IMR-90 (cell line): ENCODE data around the gene HHATL. TPM values are rescaled to one million over a fixed set of nuclear protein-coding genes. Genes with fewer than 3 reads are reported as not detected.

ENCODE experiments used
- ATAC-seq: fragments of 200-7000 bp; cut with Tn5 transposase; 2 replicates; pipeline ENCODE4 v1.9.1; 2020; ENCODE audit warnings: low read depth, mild to moderate bottlenecking, moderate library complexity
- BruUV-seq: library from RNA; stranded (reverse); fragments of 400-500 nt; replicated peaks from 2 replicates; lab custom pipeline; 2021; lab: Mats Ljungman, UMichigan
- CTCF ChIA-PET: fragments of 300-600 bp; formaldehyde crosslinking; extraction: SDS; loops from one replicate; lab custom pipeline; 2021; ENCODE audit warnings: antibody characterized with exemption; lab: Yijun Ruan, JAX
- POLR2A ChIA-PET: fragments of 300-600 bp; sonication (Branson Sonifier 250); formaldehyde crosslinking; loops from one replicate; lab custom pipeline; 2022; ENCODE audit warnings: antibody characterized with exemption; ENCODE audit not compliant: unreplicated experiment; lab: Charles Lee
- DNase-seq: peaks from one replicate; pipeline ENCODE4 v3.0.0; 2013
- H2AFZ ChIP-seq: replicated peaks from 2 replicates; pipeline ENCODE3; 2013; ENCODE audit warnings: low read length, mild to moderate bottlenecking; ENCODE audit not compliant: poor library complexity
- H2AK5ac ChIP-seq: 2 replicates; pipeline ENCODE4 v1.6.1; 2013; ENCODE audit warnings: low read depth, low read length, inconsistent platforms
- H2AK9ac ChIP-seq: replicated peaks from 2 replicates; pipeline ENCODE3; 2013; ENCODE audit warnings: mild to moderate bottlenecking, low read depth, low read length, moderate library complexity; ENCODE audit not compliant: poor library complexity
- H2BK120ac ChIP-seq: 2 replicates; pipeline ENCODE4 v1.6.1; 2013; ENCODE audit warnings: low read depth, low read length, inconsistent platforms
- H2BK15ac ChIP-seq: 3 replicates; pipeline ENCODE4 v1.6.1; 2013; ENCODE audit warnings: low read depth, low read length, inconsistent platforms
- H2BK20ac ChIP-seq: 2 replicates; pipeline ENCODE4 v1.6.1; 2013; ENCODE audit warnings: low read depth, mild to moderate bottlenecking, inconsistent platforms, low read length, moderate library complexity
- H2BK5ac ChIP-seq: 2 replicates; pipeline ENCODE4 v1.6.1; 2013; ENCODE audit warnings: mild to moderate bottlenecking, low read depth, low read length, inconsistent platforms; ENCODE audit not compliant: poor library complexity, severe bottlenecking
- H3K14ac ChIP-seq: replicated peaks from 2 replicates; pipeline ENCODE4 v1.6.1; 2013; ENCODE audit warnings: low read depth, low read length, inconsistent platforms
- H3K18ac ChIP-seq: 2 replicates; pipeline ENCODE4 v1.6.1; 2013; ENCODE audit warnings: low read depth, low read length, control low read depth
- H3K23ac ChIP-seq: 2 replicates; pipeline ENCODE4 v1.6.1; 2013; ENCODE audit warnings: low read depth, low read length, inconsistent platforms
- H3K27ac ChIP-seq: 2 replicates; pipeline ENCODE4 v1.5.1; 2013; ENCODE audit warnings: mild to moderate bottlenecking, control low read depth, low read length; ENCODE audit not compliant: insufficient read depth
- H3K27me3 ChIP-seq: 2 replicates; pipeline ENCODE4 v1.6.1; 2013; ENCODE audit warnings: low read length; ENCODE audit not compliant: control insufficient read depth, insufficient read depth
- H3K36me3 ChIP-seq: 2 replicates; pipeline ENCODE4 v1.6.1; 2013; ENCODE audit warnings: low read length, mixed read lengths; ENCODE audit not compliant: control insufficient read depth, insufficient read depth
- H3K4ac ChIP-seq: 2 replicates; pipeline ENCODE4 v1.6.1; 2013; ENCODE audit warnings: low read depth, low read length, inconsistent platforms
- H3K4me1 ChIP-seq: 2 replicates; pipeline ENCODE4 v1.6.1; 2013; ENCODE audit warnings: low read length, mixed read lengths; ENCODE audit not compliant: control insufficient read depth, insufficient read depth
- H3K4me2 ChIP-seq: 2 replicates; pipeline ENCODE4 v1.6.1; 2013; ENCODE audit warnings: low read depth, mild to moderate bottlenecking, control low read depth, low read length, moderate library complexity
- H3K4me3 ChIP-seq: 2 replicates; pipeline ENCODE4 v1.5.1; 2013; ENCODE audit warnings: low read depth, mild to moderate bottlenecking, control low read depth, low read length, moderate library complexity; ENCODE audit not compliant: insufficient read depth
- H3K56ac ChIP-seq: 2 replicates; pipeline ENCODE4 v1.6.1; 2013; ENCODE audit warnings: low read length, inconsistent platforms; ENCODE audit not compliant: insufficient read depth; ENCODE audit errors: extremely low read depth
- H3K79me1 ChIP-seq, 2 experiments: 2 replicates each; pipeline ENCODE4 v1.6.1; 2013; ENCODE audit warnings: low read length in 2 of 2, inconsistent platforms in 1 of 2, low read depth in 1 of 2
- H3K9ac ChIP-seq: 2 replicates; pipeline ENCODE4 v1.6.1; 2013; ENCODE audit warnings: low read depth, low read length, control low read depth
- H3K9me1 ChIP-seq: 2 replicates; pipeline ENCODE4 v1.6.1; 2013; ENCODE audit warnings: low read length, inconsistent platforms; ENCODE audit not compliant: insufficient read depth
- H3K9me3 ChIP-seq: 2 replicates; pipeline ENCODE4 v1.6.1; 2013; ENCODE audit warnings: low read length; ENCODE audit not compliant: control insufficient read depth, insufficient read depth
- H4K20me1 ChIP-seq: 2 replicates; pipeline ENCODE4 v1.6.1; 2013; ENCODE audit warnings: low read length, inconsistent platforms; ENCODE audit not compliant: insufficient read depth
- H4K5ac ChIP-seq: 2 replicates; pipeline ENCODE4 v1.6.1; 2013; ENCODE audit warnings: mild to moderate bottlenecking, low read depth, low read length, control low read depth
- H4K8ac ChIP-seq, 2 experiments: 2 replicates each; pipeline ENCODE4 v1.6.1; 2013; ENCODE audit warnings: low read depth in 2 of 2, low read length in 2 of 2, control low read depth in 1 of 2, inconsistent platforms in 1 of 2
- H4K91ac ChIP-seq: 2 replicates; pipeline ENCODE4 v1.6.1; 2013; ENCODE audit warnings: low read depth, low read length, inconsistent platforms; ENCODE audit not compliant: insufficient read depth
- BHLHE40 ChIP-seq: fragments of 150-350 bp; IDR thresholded peaks from 2 replicates; pipeline ENCODE4 v1.6.1; 2016; ENCODE audit warnings: mild to moderate bottlenecking, low read depth, low read length
- CEBPB ChIP-seq: IDR thresholded peaks from 2 replicates; pipeline ENCODE4 v1.6.1; 2012; ENCODE audit warnings: low read depth, low read length, improper control_type of control experiment
- CHD1 ChIP-seq: IDR thresholded peaks from 2 replicates; pipeline ENCODE4 v1.6.1; 2012; ENCODE audit warnings: low read depth, low read length, improper control_type of control experiment
- FOS ChIP-seq: fragments of 150-350 bp; IDR thresholded peaks from 2 replicates; pipeline ENCODE4 v1.6.1; 2016; ENCODE audit warnings: low read depth, low read length
- MAFK ChIP-seq: IDR thresholded peaks from 2 replicates; pipeline ENCODE4 v1.6.1; 2012; ENCODE audit warnings: low read depth, low read length, improper control_type of control experiment
- MAZ ChIP-seq: IDR thresholded peaks from 2 replicates; pipeline ENCODE4 v1.6.1; 2012; ENCODE audit warnings: low read depth, mild to moderate bottlenecking, low read length, improper control_type of control experiment, moderate library complexity, borderline replicate concordance
- MXI1 ChIP-seq: IDR thresholded peaks from 2 replicates; pipeline ENCODE4 v1.6.1; 2012; ENCODE audit warnings: low read depth, mild to moderate bottlenecking, low read length, moderate library complexity, borderline replicate concordance
- NFE2L2 ChIP-seq: fragments of 150-350 bp; IDR thresholded peaks from 2 replicates; pipeline ENCODE4 v1.6.1; 2016; ENCODE audit warnings: low read depth, mild to moderate bottlenecking, low read length
- POLR2A ChIP-seq: IDR thresholded peaks from 2 replicates; pipeline ENCODE4 v1.6.1; 2012; ENCODE audit warnings: mild to moderate bottlenecking, low read depth, low read length
- RAD21 ChIP-seq: IDR thresholded peaks from 2 replicates; pipeline ENCODE4 v1.6.1; 2012; ENCODE audit warnings: low read length, improper control_type of control experiment
- RCOR1 ChIP-seq: IDR thresholded peaks from 2 replicates; pipeline ENCODE4 v1.6.1; 2012; ENCODE audit warnings: mild to moderate bottlenecking, low read length, improper control_type of control experiment; ENCODE audit not compliant: insufficient replicate concordance
- RFX5 ChIP-seq: IDR thresholded peaks from 2 replicates; pipeline ENCODE4 v1.8.0; 2012; ENCODE audit warnings: low read depth, mild to moderate bottlenecking, low read length, moderate library complexity
- SMC3 ChIP-seq: fragments of 150-350 bp; IDR thresholded peaks from 2 replicates; pipeline ENCODE4 v1.6.1; 2016; ENCODE audit warnings: low read depth, mild to moderate bottlenecking, antibody characterized with exemption, low read length, moderate library complexity
- WGBS, 2 experiments: methylation state at CpG; one replicate each; pipeline versions ENCODE4 v1.1.5 to v1.1.7; 2013; ENCODE audit warnings: missing lambda C conversion rate in 2 of 2; ENCODE audit not compliant: insufficient read length in 1 of 2; ENCODE audit errors: extremely low coverage in 2 of 2; 5-methylcytosine and 5-hydroxymethylcytosine counted together
- dilution Hi-C: fragments of 300-500 bp; cut with HindIII; formaldehyde crosslinking; loops from one replicate; pipeline ENCODE4 v1.14.3; 2018; ENCODE audit warnings: low sequenced_read_pairs; ENCODE audit not compliant: unreplicated experiment
- in situ Hi-C: fragments of 300-500 bp; cut with MboI; formaldehyde crosslinking; loops from 3 replicates; pipeline ENCODE4 v1.14.3; 2019; ENCODE audit warnings: low sequenced_read_pairs, inconsistent platforms, mixed read lengths
- intact Hi-C: fragments of 100-400 bp; cut with micrococcal nuclease; formaldehyde crosslinking; loops from 2 replicates; pipeline ENCODE4 v1.10.0; 2022
- polyA plus RNA-seq, 3 experiments: library from polyadenylated mRNA; depleted of rRNA; stranded (reverse); fragments of >200 nt; gene quantifications; 2 replicates each; pipeline ENCODE4 v1.2.3, GENCODE V29; 2012; ENCODE audit warnings: low replicate concordance in 1 of 3
- total RNA-seq: library from RNA; depleted of rRNA; stranded (reverse); fragments of >200 nt; gene quantifications from 2 replicates; pipeline ENCODE4 v1.2.3, GENCODE V29; 2012
- TF ChIP-seq, protein P1 (sequence below): fragments of 150-350 bp; IDR thresholded peaks from 2 replicates; pipeline ENCODE4 v1.6.1; 2017; ENCODE audit warnings: mild to moderate bottlenecking, antibody characterized with exemption, low read length, low read depth
- TF ChIP-seq, protein P2 (sequence below): conservative IDR thresholded peaks from 2 replicates; pipeline ENCODE4 v1.5.1; 2012; ENCODE audit warnings: mild to moderate bottlenecking, low read depth, low read length, improper control_type of control experiment
- TF ChIP-seq, protein P3 (sequence below): fragments of 150-350 bp; IDR thresholded peaks from 2 replicates; pipeline ENCODE4 v1.6.1; 2016; ENCODE audit warnings: low read depth, mild to moderate bottlenecking, low read length, moderate library complexity, borderline replicate concordance

The HHATL gene
- total and polyA plus RNA-seq, 2 of the 4 experiments (the other 2 are of a cell fraction), result not detected

DNA sequence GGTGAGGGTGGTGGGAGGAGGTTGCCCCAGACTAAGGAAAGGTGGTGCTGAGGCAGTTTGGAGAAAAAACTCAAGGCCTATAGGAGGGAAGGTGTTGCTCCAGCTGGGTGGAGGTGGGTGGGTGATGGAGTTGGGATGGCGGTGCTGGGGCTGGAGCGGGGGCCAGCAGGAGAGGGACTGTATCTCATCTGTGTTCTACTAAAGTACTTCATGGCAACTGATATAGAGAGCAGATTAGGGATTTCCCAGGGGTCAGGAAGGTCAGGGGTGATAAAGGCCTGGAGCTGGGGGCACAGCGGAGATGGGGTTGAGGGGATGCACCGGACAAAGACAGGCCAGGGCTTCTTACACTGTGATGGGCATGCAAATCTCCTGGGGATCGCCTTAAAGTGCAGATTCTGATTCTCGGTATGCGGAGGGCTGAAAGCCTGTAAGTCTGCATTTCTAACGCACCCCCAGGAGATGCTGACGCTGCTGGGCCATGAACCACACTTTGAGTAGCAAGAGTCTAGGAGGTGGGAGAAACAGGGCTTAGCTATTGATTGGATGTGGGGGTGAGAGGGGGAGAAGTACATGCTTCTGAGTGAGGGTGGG, 13.1 kb downstream of the HHATL start:
- no peak overlapping the region for H4K91ac ChIP-seq
- H2BK120ac ChIP-seq, result no peak overlapping the region
- no peak overlapping the region for H2AK5ac ChIP-seq
- no peak overlapping the region for H3K4me2 ChIP-seq
- H2AK9ac ChIP-seq, result no peak overlapping the region
- H3K4me1 ChIP-seq, result peaks cover 2% of the 10 kb centered on the region; the same call in 1 of the 2 replicates
- intact Hi-C loops, result no loop called here
- H4K20me1 ChIP-seq, result no peaks in the 10 kb centered on the region; the same call in 1 of the 2 replicates
- no peak overlapping the region for H3K56ac ChIP-seq
- TF ChIP-seq SMC3 (no peak), CHD1 (no peak), POLR2A (no peak), MAZ (no peak), RAD21 (no peak), MAFK (no peak), NFE2L2 (no peak), CEBPB (no peak), MXI1 (no peak), RCOR1 (no peak), RFX5 (no peak), FOS (no peak), BHLHE40 (no peak)
- TF ChIP-seq, protein P1, sequence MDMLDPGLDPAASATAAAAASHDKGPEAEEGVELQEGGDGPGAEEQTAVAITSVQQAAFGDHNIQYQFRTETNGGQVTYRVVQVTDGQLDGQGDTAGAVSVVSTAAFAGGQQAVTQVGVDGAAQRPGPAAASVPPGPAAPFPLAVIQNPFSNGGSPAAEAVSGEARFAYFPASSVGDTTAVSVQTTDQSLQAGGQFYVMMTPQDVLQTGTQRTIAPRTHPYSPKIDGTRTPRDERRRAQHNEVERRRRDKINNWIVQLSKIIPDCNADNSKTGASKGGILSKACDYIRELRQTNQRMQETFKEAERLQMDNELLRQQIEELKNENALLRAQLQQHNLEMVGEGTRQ, result no peak
- TF ChIP-seq, protein P2, sequence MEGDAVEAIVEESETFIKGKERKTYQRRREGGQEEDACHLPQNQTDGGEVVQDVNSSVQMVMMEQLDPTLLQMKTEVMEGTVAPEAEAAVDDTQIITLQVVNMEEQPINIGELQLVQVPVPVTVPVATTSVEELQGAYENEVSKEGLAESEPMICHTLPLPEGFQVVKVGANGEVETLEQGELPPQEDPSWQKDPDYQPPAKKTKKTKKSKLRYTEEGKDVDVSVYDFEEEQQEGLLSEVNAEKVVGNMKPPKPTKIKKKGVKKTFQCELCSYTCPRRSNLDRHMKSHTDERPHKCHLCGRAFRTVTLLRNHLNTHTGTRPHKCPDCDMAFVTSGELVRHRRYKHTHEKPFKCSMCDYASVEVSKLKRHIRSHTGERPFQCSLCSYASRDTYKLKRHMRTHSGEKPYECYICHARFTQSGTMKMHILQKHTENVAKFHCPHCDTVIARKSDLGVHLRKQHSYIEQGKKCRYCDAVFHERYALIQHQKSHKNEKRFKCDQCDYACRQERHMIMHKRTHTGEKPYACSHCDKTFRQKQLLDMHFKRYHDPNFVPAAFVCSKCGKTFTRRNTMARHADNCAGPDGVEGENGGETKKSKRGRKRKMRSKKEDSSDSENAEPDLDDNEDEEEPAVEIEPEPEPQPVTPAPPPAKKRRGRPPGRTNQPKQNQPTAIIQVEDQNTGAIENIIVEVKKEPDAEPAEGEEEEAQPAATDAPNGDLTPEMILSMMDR, result no peak
- TF ChIP-seq, protein P3, sequence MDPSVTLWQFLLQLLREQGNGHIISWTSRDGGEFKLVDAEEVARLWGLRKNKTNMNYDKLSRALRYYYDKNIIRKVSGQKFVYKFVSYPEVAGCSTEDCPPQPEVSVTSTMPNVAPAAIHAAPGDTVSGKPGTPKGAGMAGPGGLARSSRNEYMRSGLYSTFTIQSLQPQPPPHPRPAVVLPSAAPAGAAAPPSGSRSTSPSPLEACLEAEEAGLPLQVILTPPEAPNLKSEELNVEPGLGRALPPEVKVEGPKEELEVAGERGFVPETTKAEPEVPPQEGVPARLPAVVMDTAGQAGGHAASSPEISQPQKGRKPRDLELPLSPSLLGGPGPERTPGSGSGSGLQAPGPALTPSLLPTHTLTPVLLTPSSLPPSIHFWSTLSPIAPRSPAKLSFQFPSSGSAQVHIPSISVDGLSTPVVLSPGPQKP, result no peak
- H2BK5ac ChIP-seq, result no peak overlapping the region
- no peak for DNase-seq
- in situ Hi-C loops, result no loop called here
- no peak overlapping the region for H3K9ac ChIP-seq
- no peak overlapping the region for H3K4ac ChIP-seq
- 42% methylated on average over 6 of the region's 9 CpGs; no CpG with 5 or more reads in 1 of the 2 experiments for WGBS, 2 experiments
- H2BK15ac ChIP-seq, result no peak overlapping the region
- no peak overlapping the region for H3K18ac ChIP-seq
- ChIA-PET POLR2A (no interaction called here), CTCF (no interaction called here)
- no peak overlapping the region for H4K5ac ChIP-seq
- H2AFZ ChIP-seq, result no peak overlapping the region
- no TSS peak for BruUV-seq
- H3K14ac ChIP-seq, result no peak overlapping the region
- H2BK20ac ChIP-seq, result no peak overlapping the region
- H3K9me3 ChIP-seq, result peaks cover 7% of the 10 kb centered on the region
- 0 out of 2 replicates have a peak, but pooled peaks cover 2% of the 10 kb centered on the region for H3K9me1 ChIP-seq
- dilution Hi-C loops, result no loop called here
- no peaks in the 10 kb centered on the region for H3K79me1 ChIP-seq
- no peak overlapping the region for H3K23ac ChIP-seq
- H4K8ac ChIP-seq, result no peak overlapping the region
- no peaks in the 10 kb centered on the region for H3K36me3 ChIP-seq
- peaks cover 73% of the 10 kb centered on the region for H3K27me3 ChIP-seq
- no peak overlapping the region for H3K27ac ChIP-seq
- H3K4me3 ChIP-seq, result no peak overlapping the region
- no peak for ATAC-seq
